ENCODE measurements around the gene C17orf113. TPM values are rescaled to one million over a fixed set of nuclear protein-coding genes. Genes with fewer than 3 reads are reported as not detected.
A peak's percentile ranks its signal among the peaks of the same experiment; 100 is the strongest.

C17orf113 gene
- total RNA-seq, 2 donors from 2014 or later = 0.21 to 0.54 TPM

DNA sequence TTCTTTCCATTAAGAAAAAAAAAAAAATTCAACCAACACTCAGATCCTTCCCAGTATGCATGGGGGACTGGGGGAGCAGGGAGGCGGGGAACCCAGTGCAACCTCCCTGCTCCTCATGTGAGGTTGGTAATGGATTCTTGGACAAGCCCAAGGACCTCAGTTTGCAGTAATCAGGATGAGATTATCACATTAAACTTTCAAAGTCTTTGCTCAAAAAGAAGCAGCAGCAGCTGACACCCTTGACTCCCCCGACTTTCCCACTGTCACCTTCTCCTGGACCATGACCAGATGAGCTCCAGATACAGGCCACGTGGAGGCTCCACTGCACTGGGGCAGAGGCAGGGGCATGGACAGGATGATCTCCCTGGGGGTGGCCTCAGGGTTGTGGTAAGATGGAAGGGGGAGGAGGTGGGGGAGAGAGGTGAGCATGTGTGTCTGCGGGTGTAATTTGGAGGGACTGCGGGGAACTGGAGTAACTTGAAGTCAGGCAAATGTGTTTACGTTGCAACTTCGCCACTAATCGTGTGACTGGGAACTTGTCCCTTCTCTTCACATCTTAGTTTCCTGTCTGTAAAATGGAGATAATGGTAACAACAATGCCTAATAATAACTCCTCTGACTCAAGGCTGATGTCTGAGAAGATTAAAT is 28.1 kb upstream of the C17orf113 start:
- Histone ChIP-seq H3K27me3 (replicated peaks; ENCODE audit: insufficient read depth) (no peaks in the 10 kb centered on the region), H3K4me3 (no peak overlapping the region), H3K27ac (no peak overlapping the region), H3K4me1 (ENCODE audit: control insufficient read depth in 1 of 2, low read depth in 2 of 2) (no peaks in the 10 kb centered on the region), H3K9me3 (no peaks in the 10 kb centered on the region), H3K36me3 (no peaks in the 10 kb centered on the region)
- ATAC-seq (ENCODE audit: insufficient number of reproducible peaks, low FRiP score, low read depth) (no peak), DNase-seq (ENCODE audit: low spot score) (no peak)
- TF ChIP-seq, protein P1, sequence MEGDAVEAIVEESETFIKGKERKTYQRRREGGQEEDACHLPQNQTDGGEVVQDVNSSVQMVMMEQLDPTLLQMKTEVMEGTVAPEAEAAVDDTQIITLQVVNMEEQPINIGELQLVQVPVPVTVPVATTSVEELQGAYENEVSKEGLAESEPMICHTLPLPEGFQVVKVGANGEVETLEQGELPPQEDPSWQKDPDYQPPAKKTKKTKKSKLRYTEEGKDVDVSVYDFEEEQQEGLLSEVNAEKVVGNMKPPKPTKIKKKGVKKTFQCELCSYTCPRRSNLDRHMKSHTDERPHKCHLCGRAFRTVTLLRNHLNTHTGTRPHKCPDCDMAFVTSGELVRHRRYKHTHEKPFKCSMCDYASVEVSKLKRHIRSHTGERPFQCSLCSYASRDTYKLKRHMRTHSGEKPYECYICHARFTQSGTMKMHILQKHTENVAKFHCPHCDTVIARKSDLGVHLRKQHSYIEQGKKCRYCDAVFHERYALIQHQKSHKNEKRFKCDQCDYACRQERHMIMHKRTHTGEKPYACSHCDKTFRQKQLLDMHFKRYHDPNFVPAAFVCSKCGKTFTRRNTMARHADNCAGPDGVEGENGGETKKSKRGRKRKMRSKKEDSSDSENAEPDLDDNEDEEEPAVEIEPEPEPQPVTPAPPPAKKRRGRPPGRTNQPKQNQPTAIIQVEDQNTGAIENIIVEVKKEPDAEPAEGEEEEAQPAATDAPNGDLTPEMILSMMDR (IDR thresholded peaks at IDR 0.05) = no peak

DNA sequence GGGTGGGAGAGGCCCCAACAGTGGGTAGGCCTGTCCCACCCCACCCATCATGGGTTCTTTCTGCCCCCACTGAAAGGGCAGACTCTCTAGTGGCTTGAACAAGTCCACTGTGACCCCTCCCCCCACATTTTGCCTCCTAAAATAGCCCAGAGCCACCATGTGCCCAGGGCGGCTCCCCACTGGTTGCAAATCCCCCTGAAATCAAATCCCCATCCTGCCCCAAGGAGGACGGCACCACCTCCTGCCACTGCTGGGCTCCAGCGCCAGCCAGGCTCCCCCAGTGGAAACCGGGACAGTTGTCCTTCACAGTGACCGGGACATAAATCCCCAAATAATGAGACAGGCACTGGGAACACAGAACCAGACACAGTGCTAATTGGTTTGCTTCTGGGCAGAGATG is 27.4 kb upstream of the C17orf113 start:
- TF ChIP-seq, protein P1 (IDR thresholded peaks at IDR 0.05) = no peak
- no peak overlapping the region for H3K27ac ChIP-seq
- ATAC-seq (ENCODE audit: insufficient number of reproducible peaks, low FRiP score, low read depth) (no peak), DNase-seq (ENCODE audit: low spot score) (no peak)
- no peaks in the 10 kb centered on the region for H3K9me3 ChIP-seq
- H3K27me3 ChIP-seq (replicated peaks; ENCODE audit: insufficient read depth) = no peaks in the 10 kb centered on the region
- peaks cover 0 to under 1% of the 10 kb centered on the region in 2 donors for H3K4me1 ChIP-seq (ENCODE audit: control insufficient read depth in 1 of 2, low read depth in 2 of 2)
- H3K36me3 ChIP-seq = no peaks in the 10 kb centered on the region
- no peak overlapping the region for H3K4me3 ChIP-seq

DNA sequence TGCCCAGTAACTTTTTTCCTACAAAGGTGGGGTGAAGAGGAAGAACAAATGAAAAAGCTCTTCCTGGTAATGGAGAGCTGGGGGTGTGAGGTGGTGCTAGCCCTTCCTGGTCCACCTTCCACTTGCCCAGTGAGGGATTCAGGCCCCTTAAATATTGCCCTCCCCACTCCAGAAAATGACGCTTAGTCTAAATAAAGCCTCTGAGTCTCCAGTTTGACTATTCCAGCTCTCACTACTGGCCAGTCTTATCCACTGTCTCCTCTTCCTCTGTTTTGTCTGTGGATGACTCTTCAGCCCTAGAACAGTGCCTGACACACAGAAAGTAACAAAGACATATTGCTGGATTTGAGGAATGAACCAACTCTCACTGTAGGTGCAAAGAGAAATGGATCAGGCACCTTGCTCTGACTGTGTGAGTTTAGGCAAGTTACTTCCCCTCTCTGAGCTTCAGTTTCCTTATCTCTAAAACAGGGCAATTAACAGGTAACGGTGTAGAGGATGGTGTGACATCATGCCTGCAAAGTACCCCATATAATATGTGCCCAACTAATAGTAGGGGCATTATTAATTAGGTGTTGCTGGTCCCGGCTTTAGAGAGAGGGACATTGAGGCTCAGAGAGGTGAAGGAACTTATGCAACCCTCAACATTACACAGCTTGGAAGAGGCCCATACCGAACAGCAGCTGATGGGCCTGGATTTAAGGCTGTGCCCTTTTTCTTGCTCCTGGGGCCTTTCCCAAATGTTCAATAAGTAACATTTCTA is 26.6 kb upstream of the C17orf113 start:
- Histone ChIP-seq H3K4me1 (ENCODE audit: control insufficient read depth in 1 of 2, low read depth in 2 of 2) (peaks cover 6 to 8% of the 10 kb centered on the region in 2 donors), H3K36me3 (no peaks in the 10 kb centered on the region), H3K27ac (no peak overlapping the region), H3K4me3 (no peak overlapping the region), H3K27me3 (replicated peaks; ENCODE audit: insufficient read depth) (no peaks in the 10 kb centered on the region), H3K9me3 (no peaks in the 10 kb centered on the region)
- no peak for DNase-seq (ENCODE audit: low spot score)
- TF ChIP-seq, protein P1 (IDR thresholded peaks at IDR 0.05) = no peak
- ATAC-seq (ENCODE audit: insufficient number of reproducible peaks, low FRiP score, low read depth) = no peak

DNA sequence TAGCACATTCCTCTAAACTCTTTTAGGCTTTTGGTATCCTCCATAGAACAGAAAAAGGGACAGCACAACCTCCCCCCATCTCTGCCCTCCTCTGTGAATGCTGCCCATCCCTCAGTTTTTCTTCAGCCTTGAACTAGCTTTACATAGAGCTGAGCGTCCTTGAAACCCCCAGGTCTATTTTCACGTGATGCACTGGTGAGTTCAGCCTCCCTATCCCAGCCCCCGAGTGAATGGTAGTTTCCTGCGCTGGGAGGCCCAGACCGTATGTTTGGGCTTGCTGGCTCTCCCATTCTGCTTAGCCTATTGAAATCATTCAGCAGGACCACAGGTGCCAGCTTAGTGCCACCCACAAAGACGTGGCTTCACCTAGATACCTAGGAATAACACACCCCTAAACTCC is 25.4 kb upstream of the C17orf113 start:
- no peaks in the 10 kb centered on the region for H3K36me3 ChIP-seq
- TF ChIP-seq, protein P1 (IDR thresholded peaks at IDR 0.05) = no peak
- no peaks in the 10 kb centered on the region for H3K9me3 ChIP-seq
- H3K4me3 ChIP-seq = no peak overlapping the region
- no peak for ATAC-seq (ENCODE audit: insufficient number of reproducible peaks, low FRiP score, low read depth)
- H3K27me3 ChIP-seq (replicated peaks; ENCODE audit: insufficient read depth) = no peaks in the 10 kb centered on the region
- DNase-seq (ENCODE audit: low spot score) = no peak
- H3K27ac ChIP-seq = no peak overlapping the region
- H3K4me1 ChIP-seq (ENCODE audit: control insufficient read depth in 1 of 2, low read depth in 2 of 2) = peaks cover 6 to 12% of the 10 kb centered on the region in 2 donors

DNA sequence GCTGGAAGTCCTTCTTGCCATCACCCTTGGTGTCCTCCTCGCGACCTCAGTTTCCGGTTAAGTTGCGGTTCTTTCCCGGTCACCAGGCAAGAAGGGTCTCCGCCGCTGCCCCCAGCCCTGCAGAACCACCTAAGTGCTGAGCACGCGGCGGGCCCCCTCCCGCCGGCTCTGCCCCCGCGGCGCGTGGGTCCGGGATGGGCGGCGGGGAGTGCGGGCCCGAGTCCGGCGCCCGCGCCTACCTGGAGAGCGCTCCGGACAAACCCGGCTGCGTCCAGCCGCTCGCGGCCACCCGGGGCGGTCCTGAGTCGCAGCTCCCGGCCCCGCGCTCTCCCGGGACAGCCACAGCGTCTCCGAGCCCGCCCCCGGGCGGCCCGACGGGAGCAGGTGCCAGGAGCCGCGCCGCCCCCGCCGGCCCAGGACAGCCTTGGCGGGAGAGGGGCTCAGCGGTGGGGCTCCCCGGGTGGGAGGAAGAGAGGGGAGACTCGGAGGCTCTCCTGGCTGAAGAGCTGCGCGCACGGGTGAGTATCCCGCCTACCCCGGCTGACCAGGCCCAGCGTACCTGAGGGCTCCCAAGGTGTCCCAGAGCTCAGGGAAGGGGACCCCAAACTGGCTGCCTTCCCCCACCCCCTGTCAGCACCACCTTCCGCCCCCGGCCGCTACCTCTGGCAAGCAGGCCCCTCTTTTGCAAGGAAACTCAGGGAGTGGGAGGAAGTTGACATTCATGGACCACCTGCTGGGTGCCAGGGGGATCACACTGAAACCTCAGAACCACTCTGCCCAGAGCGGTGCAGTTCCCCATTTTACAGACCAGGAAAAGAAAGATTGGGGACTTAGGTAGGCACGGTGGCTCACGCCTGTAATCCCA is 22.2 kb upstream of the C17orf113 start:
- H3K27me3 ChIP-seq (replicated peaks; ENCODE audit: insufficient read depth) = no peaks in the 10 kb centered on the region
- TF ChIP-seq, protein P1 (IDR thresholded peaks at IDR 0.05) = no peak
- H3K36me3 ChIP-seq = no peaks in the 10 kb centered on the region
- ATAC-seq (ENCODE audit: insufficient number of reproducible peaks, low FRiP score, low read depth) (no peak), DNase-seq (ENCODE audit: low spot score) (no peak)
- peak overlapping the region; percentile 61 for H3K4me3 ChIP-seq
- no peaks in the 10 kb centered on the region for H3K9me3 ChIP-seq
- peaks cover 6 to 12% of the 10 kb centered on the region in 2 donors for H3K4me1 ChIP-seq (ENCODE audit: control insufficient read depth in 1 of 2, low read depth in 2 of 2)
- H3K27ac ChIP-seq = no peak overlapping the region
